HG03139 (cell line): ENCODE measurements around the gene ZDHHC14.

Experiments
- ATAC-seq: cut with Tn5 transposase; IDR thresholded peaks from one replicate; pipeline ENCODE4 v1.9.1; 2021; ENCODE audit not compliant: unreplicated experiment

Gene ZDHHC14

DNA sequence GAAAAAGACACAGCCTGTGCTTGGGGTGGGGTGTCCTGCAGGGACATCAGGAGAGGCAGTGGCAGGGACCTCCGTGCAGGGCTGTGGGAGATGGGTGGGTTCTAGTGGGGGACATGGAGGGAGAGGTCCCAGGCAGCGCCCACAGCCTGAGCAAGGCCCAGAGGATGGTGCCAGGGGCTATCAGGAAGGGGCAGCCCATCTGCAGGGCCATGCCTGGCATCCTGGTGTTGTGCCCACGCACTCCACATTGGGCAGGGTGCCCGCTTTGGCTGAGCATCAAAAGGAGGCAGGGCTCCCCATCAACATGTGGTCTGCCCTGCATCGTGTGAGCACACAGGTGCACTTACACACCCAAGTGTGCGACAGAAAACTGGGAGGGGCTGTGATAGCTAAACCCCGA is 257.8 kb downstream of the ZDHHC14 start:
- no peak for ATAC-seq

DNA sequence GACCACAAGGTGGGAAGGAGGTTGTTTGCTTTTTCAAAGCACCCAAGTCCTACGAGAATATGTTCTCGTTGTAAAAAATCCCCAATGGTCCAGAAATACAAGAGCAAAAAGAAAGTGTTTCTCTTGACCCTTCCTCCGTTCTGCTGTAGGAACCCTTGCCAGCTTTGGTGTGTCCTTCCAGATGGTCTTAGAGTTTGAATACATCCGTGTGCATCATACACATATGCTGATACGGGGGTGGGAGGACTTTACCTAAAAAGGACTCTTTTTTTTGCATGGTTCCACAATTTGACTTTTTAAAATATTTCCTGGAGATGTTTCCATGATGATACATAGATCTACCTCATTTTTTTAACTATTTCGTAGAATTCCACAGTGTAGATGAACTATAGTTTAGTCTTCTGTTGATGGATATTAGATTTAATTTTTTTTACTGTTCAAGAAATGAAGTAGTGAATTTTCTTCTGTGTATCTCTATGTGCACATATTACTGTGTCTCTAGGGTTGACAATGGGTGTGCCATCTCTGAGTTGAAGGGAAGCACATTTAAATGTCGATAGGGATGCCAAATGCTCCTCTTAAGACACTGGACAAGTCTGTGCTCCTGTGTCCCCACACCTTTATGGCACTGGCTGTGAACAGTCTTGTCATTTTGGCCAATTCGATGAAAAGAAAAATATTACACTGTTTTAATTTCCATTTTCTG is 259.9 kb downstream of the ZDHHC14 start:
- no peak for ATAC-seq

DNA sequence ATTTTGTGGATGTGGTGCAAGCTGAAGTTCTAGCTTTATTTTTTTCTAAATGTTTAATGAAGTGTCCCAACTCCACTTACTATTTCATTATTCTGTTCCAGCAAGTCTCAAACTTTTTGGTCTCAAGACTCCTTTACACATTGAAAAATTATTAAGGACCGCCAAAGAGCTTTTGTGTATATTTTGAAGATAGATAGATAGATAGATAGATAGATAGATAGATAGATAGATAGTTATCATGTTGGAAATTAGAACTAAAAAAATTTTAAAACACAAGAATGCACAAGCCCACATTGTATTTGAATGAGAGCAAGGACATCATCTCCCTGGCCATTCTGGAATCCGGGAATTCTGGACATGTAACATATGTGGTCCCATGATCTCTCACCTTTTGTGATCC is 260.8 kb downstream of the ZDHHC14 start:
- no peak for ATAC-seq

DNA sequence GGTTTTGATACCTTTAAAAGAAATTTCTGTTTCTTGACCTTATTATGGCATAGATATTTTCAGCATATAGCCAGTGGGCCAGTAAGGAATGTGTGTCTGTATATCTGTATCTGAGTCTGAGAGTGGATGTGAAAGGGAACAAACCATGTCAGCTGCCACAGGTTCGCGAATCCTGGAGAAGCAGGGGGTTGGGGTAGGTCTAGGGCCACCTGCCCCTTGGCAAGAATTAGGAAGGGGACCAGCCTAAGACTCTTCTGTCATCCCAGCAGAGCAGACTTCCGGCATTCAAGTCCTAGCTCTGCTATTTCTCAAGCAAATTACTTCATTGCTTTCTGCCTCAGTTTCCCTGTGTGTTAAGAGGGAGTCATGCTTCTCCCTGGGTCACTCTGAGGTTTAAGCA is 261.7 kb downstream of the ZDHHC14 start:
- ATAC-seq: no peak

DNA sequence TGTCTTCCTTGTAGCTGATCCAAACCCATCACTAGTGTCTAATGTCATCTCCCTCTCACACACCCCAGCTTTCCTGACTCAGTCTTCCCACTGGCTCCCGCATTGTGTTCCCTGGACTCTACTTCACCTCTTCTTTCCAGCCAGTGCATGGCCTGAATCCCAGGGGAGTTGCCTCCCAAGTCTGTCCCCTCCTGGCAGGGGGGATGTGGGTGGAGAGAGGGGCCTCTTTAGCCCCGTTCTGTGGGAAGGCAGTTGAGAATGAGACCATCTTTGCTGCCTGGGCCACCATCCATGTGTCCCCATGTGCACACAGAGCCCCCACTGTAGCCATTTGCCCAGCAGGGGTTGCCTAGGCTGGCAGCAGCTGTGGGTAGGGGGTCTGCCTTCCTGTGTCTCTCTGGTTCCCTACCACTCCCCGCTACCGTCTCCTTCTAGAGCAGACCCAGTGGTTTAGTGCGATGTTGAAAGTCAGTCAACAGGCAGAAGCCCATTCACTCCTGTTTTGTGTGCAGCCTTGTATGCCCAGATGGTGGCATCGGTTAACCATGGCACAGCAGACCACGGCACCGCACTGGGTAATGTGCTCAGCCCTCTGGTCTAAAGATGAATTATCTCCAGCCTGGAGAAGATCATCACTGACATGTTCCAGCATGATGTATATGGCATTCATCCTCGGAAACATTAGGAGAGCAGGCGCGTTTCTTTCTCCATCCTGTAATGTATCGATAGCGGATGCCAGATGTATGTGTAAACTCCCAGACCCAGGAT is 263.2 kb downstream of the ZDHHC14 start:
- ATAC-seq: no peak

DNA sequence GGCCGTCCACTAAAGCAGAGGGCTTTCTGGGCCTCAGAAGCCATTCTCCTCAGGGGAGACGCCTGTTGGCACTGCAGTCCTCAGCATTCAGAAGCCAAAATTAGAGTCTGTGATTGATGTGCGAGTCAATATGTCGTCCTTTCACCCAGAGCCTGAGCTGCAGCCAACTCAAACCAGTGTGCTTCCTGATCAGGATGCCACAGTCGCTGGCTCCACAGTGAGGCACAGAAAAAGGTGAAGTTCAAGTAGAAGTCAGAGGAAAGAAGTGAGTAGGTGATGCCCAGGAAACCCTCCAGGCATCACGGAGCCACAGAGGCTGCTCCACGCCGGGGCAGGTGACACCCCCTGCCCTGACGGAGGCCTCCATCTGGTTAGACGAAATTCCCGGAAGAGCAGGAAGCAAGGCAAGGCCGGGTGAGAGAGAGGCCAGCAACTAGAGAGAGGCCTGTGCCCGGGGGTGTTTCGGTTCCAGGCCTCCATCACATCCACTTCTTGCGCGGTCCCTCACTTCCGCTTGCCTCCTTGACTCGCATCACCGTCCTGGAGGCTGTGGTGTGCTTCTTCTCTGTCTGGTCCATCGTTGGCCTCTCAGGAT is 264.3 kb downstream of the ZDHHC14 start:
- ATAC-seq: no peak

DNA sequence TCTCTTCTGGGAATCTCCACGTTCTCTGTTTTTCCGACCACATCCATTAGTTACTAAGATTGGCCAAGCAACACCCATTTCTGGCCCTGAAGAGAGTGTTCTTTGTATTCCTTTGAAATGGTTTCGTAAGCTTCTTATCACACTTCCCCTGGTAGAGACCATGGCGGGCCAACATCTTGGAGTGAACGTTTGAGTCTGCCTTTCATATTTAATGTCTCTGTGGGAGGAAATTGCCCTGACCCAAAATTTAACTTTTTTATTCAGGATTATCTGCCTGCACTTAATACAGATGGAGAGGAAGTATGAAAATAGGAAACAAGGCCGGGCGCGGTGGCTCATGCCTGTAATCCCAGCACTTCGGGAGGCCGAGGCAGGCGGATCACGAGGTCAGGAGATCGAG is 265.0 kb downstream of the ZDHHC14 start:
- no peak for ATAC-seq

DNA sequence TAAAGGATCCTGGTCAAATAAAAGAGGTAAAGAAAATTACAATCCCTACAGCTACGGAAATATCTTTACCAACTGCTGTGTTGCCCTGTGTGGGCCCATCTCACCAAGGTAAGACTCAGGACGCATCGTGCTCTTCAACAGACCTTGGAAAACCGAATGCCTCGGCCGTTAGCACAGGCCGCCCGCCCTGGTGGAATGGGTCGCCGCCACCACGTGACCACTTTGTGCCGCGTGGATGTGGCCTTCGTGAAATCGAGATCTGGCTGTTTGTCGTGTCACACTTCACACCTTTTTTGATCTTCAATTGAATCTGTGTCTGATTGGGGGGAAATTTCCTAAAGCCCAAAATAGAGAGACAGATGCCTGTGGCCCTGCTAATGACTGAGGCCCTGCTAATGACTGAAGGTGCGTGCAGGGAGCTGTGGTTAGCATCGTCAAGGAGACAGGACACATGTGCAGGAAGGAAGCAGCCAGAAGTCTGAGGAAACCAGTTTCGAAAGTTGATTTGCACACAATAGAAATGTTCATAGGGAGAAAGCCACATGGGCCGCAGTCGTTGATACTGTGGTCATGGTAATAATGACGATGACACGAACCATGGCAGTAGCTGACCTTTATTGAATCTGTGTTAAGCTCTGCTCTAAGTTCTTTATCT is 266.4 kb downstream of the ZDHHC14 start:
- ATAC-seq: no peak

DNA sequence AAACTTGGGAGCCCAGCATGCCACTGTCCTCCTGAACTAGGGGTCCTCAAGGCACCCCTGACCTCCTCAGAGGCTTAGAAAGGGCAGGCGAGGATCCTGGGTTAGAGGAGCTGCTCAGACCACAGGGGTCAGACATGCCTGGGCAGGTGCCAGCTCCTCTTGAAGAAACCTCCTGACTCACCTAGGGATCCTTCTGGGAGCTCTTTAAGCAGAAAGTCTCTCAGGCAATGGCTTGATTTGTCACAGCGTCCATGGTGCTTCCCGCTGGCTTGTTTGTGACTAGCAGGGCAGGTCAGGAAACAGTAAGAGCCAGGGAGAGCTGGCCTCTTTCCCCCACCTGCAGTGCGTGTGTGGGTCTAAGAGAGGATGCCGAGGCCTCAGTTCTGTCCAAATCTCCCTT is 267.6 kb downstream of the ZDHHC14 start:
- ATAC-seq: no peak

DNA sequence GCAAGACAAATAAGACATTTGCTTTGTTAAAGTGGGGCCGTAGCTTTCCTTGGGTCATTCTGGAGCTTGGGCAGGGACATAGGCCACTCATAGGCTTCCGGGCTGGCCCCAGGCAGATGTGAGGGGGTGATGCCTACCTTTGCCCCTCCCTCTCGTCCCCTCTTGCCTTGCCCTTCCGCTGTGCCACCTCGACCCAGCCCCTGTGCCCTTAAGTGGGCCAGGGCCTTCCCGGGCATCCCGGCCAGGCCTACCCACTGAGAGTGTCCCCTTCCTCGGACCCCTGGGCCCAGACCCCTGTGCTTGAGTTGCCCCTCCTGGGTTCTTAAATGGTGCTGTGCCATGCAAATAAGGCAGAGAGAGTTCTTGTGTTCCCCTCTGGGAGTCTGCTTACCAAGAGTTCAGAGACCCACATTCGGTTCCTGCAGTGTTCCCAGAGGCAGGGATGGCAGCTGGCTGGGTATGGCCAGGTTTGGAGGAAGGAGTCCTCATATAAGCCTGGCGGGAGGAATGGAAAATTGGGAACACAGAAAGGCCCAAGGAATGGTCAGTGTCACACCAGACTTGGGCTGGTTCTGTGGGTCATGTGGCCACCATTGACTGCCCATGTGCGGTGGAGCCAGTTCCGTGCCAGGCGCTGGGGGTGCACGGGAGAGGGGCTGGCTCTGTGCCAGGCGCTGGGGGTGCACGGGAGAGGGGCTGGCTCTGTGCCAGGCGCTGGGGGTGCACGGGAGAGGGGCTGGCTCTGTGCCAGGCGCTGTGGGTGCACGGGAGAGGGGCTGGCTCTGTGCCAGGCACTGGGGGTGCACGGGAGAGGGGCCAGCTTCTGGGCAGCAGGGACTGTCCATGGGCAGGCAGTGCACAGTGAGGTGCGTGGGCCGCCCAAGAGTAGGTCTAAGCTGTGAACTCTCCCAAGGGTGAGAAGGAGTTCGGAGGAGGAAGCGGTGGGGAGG is 268.6 kb downstream of the ZDHHC14 start:
- ATAC-seq: no peak

DNA sequence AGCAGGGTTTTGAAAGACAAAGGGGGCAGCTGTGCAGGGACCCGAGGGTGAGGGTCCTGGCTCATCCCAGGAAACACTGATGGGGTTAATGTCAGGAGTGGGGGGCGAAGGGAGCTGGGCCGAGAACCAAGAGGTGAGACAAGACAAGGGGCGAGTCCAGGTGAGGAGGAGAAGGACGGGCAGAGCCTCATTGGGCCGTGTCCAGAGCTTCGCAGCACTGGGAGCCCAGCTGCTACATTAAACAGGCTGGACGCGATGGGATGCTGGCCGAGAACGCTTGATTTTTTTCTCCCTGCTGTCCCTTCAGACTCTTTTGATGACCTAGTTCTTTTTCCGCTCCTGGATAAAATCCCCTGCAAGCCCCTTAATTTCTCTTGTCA is 269.3 kb downstream of the ZDHHC14 start:
- ATAC-seq: no peak

DNA sequence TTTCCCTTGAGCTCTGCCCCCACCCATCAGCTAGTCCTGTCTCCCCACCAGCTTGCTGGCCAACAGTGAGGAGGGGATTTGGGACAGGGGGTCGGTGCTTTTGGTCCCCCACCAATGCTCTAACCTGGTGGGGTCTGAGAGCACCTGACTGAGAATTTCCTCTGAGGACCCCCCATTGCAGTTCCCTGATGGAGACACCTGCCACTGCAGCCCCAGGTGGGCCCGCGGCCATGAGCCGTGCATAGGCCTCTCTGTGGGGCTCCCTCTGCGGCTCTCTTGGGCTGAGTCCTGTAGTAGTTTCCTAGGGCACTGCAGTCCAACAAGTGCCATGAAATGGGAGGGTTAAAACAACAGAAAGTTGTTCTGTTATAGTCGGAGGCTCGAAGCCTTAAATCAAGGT is 269.8 kb downstream of the ZDHHC14 start:
- ATAC-seq: no peak

DNA sequence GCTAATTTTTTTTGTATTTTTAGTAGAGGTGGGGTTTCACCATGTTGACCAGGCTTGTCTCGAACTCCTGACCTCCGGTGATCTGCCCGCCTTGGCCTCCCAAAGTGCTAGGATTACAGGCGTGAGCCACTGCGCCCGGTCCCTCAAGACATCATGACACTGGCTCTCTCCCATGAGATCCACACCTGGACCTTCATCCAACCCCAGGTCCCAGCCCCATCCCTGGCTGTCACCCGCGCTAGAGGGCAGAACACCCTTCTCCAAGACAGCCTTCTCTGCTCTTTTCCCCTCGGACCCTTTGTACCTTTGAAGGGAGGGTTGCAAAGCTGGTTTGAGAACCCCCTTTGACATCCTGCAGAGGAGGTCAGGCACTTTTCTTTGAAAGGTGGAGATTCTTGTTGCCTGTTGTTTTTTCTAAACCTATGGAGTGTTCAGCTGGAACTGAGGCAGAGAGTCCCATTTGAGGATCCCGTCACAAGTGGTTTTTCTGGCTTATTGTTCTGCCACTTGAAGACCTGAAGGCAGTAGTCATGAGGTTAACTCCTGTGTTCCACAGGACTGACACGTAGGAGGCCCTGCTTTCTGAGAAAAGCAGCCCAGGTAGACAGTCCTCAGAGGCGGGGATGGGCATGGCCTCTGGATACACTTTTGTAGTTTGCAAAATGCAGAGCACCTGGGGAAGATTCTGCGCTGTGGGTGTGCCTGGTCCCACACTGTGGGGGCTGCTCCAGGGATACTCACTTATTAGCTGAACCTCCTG is 270.9 kb downstream of the ZDHHC14 start:
- no peak for ATAC-seq

DNA sequence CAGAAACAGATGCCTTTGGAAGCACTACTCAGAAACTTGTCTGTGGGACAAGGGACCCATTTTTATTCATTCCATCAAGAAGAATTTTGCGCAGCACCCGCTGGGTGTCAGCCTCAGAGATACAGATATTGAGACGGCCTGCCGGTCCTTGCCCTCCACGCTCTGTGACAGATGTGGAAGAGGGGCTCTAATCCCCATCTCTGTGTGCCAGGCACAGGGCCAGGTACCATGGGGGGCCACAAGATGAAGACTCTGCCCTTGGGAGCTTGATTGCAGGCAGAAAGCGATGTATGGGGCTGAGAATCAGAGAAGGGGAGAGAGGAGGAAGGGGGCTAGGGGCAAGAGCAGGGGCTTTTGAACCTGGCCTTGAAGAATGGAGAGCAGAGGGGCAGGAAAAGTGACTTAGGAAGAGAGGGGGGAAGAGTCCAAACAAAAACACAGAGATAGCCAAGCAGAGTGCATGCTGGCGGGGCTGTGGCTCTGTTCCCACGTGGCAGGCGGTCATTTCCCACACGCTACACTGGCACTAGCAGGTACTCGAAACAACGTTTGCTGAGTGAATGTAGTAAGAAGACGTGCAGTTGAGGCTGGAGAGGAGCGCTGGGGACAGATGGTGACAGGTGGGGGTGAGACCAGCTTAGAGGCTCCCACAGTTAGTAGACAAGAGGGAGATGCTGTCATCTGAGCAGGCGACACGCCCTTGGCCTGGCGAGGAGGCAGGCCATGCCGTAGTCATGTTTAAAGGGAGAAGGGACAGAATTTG is 271.8 kb downstream of the ZDHHC14 start:
- ATAC-seq: no peak

DNA sequence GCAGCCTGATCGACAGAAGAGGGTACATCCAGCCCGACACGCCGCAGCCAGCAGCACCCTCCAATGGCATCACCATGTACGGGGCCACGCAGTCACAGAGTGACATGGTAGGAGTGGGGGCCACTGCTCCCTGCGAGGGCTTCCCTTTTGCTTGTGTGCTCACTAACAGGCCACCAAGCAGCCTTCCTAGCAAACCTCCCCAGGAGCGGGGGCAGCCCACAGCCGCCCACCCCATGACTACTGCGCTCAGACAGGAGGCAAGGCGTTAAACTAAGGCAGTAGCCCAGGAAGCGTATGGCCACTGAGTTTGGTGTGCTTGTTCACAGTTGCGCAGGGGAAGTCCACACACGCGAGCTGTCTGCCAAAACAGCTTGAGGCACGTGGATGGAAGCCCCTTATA is 272.5 kb downstream of the ZDHHC14 start:
- no peak for ATAC-seq

DNA sequence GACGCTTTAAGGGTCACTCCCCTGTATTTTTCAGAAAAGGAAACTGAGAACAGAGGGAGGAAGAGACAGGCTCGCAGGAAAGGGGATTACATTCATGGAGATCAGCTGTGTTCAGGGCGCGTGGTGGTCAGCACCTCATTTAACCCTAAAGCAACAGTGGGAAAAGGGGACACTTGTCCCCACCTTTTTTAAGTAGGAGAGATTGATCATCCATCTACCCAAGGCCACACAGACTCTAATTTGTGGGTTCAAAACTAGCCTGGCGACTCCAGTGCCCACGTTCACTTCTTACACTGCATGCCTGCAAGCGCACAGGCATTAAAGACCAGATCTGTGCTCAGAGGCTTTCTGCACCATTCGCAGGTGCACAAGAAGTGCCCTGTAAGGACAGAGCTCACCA is 274.1 kb downstream of the ZDHHC14 start:
- ATAC-seq: no peak

DNA sequence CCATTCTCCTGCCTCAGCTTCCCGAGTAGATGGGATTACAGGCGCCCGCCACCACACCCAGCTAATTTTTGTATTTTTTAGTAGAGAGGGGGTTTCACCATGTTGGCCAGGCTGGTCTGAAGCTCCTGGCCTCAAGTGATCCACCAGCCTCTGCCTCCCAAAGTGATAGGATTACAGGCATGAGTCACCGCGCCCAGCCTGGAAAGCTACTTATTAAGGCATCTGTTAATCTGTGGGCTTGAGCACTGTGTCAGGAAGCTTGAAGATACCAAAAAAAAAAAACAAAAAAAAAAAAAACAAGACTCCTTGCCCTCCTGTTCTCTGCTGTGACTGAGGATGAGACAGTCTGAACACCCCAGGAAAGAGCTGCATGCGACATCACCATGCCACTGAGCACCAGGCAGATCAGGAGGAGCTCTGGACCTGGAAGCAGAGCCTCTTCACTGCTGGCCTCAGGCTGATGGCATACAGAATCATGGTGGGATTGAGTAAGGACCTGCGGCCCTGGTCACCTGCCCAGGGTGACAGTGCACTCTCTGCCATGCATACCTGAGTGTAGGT is 275.5 kb downstream of the ZDHHC14 start:
- no peak for ATAC-seq

DNA sequence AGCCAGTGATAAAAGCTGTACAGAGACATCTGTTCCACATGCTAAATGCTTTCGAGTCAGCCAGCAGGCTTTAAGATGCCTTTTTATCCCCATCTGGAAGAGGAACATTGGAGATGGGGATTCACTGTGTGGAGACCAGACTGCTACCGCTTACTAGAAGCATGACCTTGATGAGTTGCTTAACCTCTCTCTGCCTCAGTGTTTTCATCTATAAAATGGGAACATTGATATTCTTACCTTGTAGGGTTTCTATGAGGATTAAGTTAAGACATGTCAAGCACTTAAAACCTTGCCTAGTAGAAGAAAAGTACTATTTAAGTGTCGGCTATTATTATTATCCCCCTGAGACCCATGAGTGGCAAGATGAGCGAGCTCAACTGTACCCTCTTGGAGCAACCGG is 276.8 kb downstream of the ZDHHC14 start:
- ATAC-seq: no peak

DNA sequence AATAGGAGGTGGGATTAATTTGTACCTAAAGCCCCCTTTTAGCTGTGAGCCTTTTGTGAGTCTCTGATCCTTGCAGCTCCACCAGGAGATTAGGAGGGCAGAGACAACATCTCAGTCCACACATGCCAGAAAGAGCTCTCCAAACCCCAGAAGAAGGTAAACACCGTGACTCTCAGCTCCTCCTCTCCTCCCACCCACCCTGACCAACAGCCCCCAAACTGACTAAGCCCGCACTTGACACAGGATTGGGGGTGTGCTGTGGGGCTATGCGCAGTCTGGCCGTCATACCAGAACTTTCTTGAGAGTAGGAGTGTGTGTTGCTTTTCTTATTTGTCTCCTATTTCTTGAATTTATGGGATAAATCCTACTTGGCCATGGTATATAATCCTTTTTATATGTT is 277.3 kb downstream of the ZDHHC14 start:
- ATAC-seq: no peak
